ENCODE data around the gene KLF13.

Gene KLF13

DNA sequence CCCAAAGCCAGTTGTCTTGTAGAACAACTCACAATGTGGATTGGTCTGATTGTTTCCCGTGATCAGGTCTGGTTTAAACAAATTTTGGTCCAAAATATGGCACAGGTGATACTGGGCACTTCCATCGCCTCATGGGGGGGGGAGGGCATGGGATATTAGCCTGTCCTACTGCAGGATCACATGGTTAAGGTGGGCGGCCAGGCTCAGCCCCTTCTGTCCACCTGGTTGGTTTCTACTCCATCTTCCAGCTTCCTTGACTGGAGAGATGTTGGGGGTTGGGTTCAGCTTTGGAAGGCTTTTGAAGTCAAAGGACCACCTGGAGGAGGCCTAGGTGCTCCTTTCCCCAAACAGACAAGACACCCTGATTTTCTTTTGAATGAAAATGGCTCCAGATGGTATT is 7.2 kb downstream of the KLF13 start:
- no peak for DNase-seq

DNA sequence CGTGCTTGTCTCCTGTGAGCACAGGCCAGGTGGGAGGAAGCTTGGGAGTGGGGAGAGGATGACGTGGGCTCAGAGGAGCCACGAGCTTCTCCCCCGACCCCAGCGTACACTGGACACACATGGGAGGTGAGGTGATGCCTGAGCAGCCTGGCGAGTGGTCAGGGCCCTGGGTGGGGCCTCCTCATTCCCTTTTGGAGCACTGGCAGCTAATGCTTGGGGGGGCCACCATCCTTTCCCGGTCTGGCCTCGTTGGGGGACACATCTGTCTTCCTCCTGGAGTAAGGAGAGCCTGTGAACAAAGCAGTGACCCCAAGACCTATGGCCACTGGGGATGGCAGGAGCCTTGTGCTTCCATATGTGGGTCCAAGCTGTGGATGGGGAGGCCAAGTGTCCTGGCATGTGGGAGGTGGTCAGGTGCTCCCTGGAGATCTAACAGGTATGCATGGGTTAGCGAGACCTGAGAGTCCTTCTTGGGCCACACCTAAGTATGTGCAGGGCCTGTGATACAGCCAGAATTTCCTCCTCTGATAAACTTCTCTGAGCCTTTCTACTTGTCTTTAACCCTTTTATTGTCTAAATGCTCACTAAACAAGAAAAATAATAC is 9.5 kb downstream of the KLF13 start:
- no peak for DNase-seq

DNA sequence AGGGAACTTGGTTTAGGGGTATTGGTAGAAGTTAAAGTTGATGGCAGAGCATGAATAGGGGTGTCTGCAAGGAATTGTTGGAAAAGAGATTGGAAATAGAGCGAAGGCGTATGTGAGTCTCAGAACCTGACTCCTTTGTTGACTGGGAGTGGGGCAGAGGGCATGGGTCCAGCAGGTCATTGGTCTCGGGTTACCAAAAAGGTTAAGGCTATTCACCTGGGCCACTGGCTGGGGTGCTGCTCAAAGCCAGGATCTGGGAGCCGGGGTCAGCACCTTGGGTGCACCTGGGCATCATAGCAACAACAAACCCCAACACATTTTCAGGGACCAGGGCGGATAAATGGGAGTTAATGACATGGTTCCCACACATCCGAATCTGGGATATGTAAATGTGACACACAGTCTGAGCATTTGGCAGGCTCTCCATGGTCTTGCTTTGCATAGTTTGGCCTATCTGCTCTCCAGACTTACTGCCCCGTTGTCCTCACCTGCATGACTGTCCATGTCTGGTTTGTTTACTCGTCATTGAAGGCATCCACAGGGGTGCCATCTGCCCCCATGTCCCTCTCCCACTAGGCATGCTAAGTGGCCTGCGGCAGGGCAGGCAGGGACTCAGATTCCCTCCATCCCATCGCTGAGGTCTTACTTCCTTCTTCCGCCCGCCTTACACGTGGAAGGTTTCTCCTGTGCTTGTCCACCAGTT is 10.1 kb downstream of the KLF13 start:
- no peak for DNase-seq

DNA sequence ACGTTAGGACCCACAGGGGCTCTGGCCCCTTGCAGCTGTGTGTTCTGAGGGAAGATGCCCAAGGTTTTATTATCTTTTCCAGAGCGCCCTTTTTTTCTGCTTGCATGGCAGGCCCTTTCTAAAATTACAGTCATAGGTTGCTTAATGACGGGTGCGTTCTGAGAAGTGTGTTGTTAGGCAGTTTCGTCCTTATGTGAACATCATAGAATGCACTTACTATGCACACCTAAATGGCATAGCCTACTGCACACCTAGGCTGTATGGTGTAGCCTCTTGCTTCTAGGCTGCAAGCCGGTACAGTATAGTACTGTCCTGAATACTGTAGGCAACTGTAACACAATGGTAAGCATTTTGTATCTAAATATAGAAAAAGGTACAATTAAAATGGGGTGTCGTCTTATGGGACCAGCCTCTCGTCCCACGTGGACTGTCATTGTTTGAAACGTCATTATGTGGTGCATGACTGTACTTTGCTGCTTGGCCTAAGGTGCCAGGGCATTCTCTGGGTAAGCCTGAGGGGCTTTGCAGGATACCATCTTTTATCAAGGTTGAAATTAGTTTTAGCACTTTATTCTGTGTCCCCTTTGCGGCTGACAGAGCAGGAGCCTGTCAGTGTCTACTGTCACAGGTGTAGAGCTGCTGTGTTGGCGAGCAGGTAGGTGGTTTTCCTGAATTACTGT is 10.9 kb downstream of the KLF13 start:
- DNase-seq = no peak

DNA sequence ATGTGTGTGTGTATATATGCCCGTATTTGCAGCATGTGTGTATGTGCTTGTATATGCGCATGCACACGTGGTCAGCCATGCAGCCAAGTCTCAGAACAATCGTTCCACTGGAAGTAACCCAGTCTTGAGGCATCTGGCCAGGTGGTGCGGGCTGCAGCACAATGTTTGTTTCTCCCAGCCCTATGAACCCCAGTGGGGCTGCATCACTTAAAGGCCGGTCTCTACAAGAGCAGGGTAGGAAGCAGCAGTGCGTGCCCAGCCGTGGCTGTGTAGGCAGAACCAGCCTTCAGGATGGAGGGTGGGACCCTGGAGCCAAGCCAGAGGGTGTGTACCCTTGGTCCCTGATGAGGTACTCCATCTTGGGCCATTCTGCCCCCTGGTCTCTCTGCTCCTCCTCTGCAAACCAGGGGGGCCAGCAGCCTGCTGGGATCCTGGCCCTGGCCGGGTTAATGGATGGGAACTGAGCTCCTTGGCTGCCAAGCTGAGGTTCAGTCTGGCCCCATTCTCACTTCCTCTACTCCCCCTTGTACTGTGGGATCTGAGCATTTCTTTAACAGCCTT is 11.8 kb downstream of the KLF13 start:
- DNase-seq = no peak

- DNase-seq = no peak
Observed at GRCh38 chr15:31338879-31339557, 12.4 kb downstream of the KLF13 start.

GRCh38 chr15:31339558-31339895 is 12.9 kb downstream of the KLF13 start:
- no peak for DNase-seq

DNA sequence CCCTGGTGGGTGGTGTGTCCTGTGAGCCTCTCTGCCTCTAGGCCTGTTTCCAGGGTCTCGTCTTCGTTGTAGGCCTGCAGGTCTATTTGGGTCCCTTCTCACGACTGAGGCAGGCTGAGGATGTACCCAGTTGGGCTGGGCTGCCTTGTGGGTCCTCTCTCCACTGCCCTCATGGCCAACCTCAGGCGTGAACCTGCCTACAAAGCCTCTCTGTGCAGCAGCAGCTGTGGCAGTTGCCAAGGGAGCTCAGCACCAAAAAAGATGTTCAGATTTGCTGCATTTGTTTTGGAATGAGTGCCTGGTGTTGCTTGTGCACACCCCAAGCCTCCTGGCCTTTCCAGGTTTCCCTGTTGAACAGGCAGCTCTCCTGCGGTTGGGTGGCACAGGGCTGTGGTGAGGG is 13.4 kb downstream of the KLF13 start:
- no peak for DNase-seq

- DNase-seq = no peak
Observed at GRCh38 chr15:31340592-31340991, 14.0 kb downstream of the KLF13 start.

GRCh38 chr15:31341071-31341470 is 14.4 kb downstream of the KLF13 start:
- no peak for DNase-seq

GRCh38 chr15:31341496-31342195 is 15.0 kb downstream of the KLF13 start:
- no peak for DNase-seq

DNA sequence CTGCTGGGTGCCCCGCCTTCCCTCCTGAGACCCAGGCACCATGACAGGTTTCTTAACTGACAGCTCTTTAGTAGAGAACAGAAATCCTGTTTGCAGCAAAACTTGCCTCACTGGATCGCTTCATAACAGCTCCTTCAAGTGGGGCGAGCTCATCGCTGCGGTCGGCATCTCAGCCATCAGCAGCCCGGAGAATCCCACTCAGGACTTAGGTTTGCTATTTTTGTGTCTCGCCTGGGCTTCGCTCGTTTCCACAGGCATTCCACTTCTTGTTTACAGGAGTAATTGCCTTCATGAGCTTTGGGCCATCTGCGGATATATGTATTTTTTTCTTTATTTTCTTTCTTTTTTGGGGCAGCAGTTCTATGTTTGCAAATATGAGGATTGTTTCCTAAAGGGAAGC is 15.7 kb downstream of the KLF13 start:
- DNase-seq = no peak

DNA sequence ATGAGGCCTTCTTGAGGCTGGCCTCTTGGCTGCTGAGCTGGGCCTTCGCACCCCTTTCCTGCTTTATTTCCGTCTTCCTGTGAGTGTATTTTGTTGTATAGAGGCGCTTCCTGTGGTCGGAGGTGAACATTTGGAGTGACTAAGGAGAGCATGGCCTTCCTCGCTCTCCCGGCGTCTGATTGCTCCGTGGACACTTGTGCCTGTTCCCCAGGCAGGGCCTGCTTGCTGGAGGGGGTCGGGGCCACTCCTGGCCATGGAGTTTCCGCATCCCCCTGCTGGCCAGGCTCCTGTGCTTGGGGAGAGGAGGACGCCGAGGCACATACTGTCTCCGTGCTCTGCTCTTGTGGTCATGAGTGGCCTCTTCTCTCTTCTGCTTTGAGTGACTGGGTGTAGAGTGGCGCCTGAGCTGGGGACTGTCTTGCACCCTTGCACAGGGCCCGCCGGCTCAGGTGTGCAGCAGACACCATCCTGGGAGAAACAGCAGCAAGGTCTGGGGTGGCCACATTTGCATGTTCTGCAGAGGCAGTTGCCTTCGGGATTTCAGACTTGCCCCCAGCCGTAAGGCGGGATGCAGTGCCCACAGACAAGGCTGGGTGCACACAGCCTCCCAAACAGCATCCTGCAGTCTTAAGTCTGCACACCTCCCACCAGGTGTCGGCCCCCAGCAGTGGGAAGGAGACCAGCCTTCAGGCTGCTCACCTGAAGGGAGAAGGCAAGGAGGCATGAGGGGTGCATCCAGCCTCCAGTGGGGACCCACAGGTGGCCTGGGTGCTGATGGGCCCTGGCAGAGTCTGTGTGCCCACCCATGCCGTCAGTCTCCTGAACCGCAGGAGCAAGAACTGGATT is 16.4 kb downstream of the KLF13 start:
- no peak for DNase-seq

DNA sequence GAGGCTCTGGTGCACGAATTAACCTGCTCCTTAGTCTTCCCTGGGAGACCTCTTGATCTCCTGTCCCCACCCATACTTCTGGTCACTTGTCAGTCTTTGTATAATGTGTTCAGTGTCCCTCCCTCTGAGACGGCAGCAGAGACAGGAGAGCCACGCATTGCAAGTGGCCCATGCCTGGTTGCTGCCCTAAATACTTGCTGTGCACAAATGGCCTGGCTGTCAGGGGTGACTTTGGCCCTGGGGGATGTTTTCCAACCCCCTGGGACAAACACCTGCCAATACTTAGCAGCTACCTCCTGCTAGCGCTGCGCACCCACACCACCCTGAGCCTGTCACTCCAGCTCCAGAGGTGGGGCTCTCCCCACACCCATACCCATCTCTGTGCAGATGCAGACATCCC is 17.2 kb downstream of the KLF13 start:
- no peak for DNase-seq

- DNase-seq = no peak
Observed at GRCh38 chr15:31344266-31344665, 17.6 kb downstream of the KLF13 start.

GRCh38 chr15:31344823-31345605 is 18.4 kb downstream of the KLF13 start:
- no peak for DNase-seq

- DNase-seq = no peak
Observed at GRCh38 chr15:31345606-31346366, 19.2 kb downstream of the KLF13 start.

- no peak for DNase-seq
Observed at GRCh38 chr15:31346367-31347066, 19.9 kb downstream of the KLF13 start.
